ENCODE results near the gene CCDC136. TPM values are rescaled to one million over a fixed set of nuclear protein-coding genes. Genes with fewer than 3 reads are reported as not detected.
A peak's percentile ranks its signal among the peaks of the same experiment; 100 is the strongest.

The CCDC136 gene
- polyA plus RNA-seq, 1 of the 3 experiments (the other 2 are of a cell fraction) = 48.4 TPM

GRCh38 chr7:128830231-128831177 lies 38.7 kb downstream of the CCDC136 start, which contains the start of gene FLNC (continued):
- TF ChIP-seq, protein P1, sequence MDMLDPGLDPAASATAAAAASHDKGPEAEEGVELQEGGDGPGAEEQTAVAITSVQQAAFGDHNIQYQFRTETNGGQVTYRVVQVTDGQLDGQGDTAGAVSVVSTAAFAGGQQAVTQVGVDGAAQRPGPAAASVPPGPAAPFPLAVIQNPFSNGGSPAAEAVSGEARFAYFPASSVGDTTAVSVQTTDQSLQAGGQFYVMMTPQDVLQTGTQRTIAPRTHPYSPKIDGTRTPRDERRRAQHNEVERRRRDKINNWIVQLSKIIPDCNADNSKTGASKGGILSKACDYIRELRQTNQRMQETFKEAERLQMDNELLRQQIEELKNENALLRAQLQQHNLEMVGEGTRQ (IDR thresholded peaks at IDR 0.05; ENCODE audit: borderline replicate concordance, low read depth, low read length) = no peak
- TF ChIP-seq, protein P2, sequence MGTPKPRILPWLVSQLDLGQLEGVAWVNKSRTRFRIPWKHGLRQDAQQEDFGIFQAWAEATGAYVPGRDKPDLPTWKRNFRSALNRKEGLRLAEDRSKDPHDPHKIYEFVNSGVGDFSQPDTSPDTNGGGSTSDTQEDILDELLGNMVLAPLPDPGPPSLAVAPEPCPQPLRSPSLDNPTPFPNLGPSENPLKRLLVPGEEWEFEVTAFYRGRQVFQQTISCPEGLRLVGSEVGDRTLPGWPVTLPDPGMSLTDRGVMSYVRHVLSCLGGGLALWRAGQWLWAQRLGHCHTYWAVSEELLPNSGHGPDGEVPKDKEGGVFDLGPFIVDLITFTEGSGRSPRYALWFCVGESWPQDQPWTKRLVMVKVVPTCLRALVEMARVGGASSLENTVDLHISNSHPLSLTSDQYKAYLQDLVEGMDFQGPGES (IDR thresholded peaks at IDR 0.05; ENCODE audit: low read depth, low read length) = no peak
- TF ChIP-seq CTCF (IDR thresholded peaks at IDR 0.05) (no peak), ZBTB33 (IDR thresholded peaks at IDR 0.05; ENCODE audit: borderline replicate concordance, low read depth) (no peak)

- peak overlapping the region; percentile 99 for H3K4me2 ChIP-seq
- peaks cover 49% of the 10 kb centered on the region for H4K20me1 ChIP-seq (ENCODE audit: insufficient read depth)
- H2AFZ ChIP-seq (ENCODE audit: low read depth) = no peak overlapping the region
- H3K36me3 ChIP-seq (replicated peaks in 1 of 2; ENCODE audit: control insufficient read depth in 1 of 2, insufficient read depth in 2 of 2, low read length in 1 of 2) = peaks cover 14 to 17% of the 10 kb centered on the region in 2 experiments
- H3K9ac ChIP-seq = peak overlapping the region; percentile 84
- H3K27ac ChIP-seq (ENCODE audit: low read depth in 2 of 2, low read length in 1 of 2) = peak overlapping the region; percentile 50 to 85
- peaks cover 52% of the 10 kb centered on the region for H3F3A ChIP-seq (replicated peaks; ENCODE audit: insufficient read depth)
- DNase-seq = peak; percentile 74
- H3K79me2 ChIP-seq (ENCODE audit: insufficient read depth) = peaks cover 61% of the 10 kb centered on the region
- 37% methylated on average over 31 of the region's 33 CpGs for WGBS (ENCODE audit: low lambda C conversion rate)
- H3K9me3 ChIP-seq = no peaks in the 10 kb centered on the region
- H3K27me3 ChIP-seq (ENCODE audit: insufficient read depth) = no peaks in the 10 kb centered on the region
- H3K9me2 ChIP-seq = no peaks in the 10 kb centered on the region
- peak overlapping the region; percentile 68 to 90 for H3K4me3 ChIP-seq (ENCODE audit: low read depth in 2 of 2, low read length in 1 of 2)
- H3K4me1 ChIP-seq (ENCODE audit: control insufficient read depth in 1 of 2, insufficient read depth in 2 of 2, low read depth in 1 of 2, low read length in 1 of 2) = peaks cover 43 to 48% of the 10 kb centered on the region in 2 experiments; a peak in 3 of 4 replicates
- ChIA-PET CTCF (interaction anchor here (0.8 to 2.4 kb wide), 8 partner anchors 11 to 404 kb away, joined by 3 to 10 read pairs (median 6); partner anchors contain the start of gene ATP6V1F), POLR2A (interaction anchor here (1.2 to 1.5 kb wide), 3 partner anchors 13 to 32 kb away, joined by 3 read pairs; no protein-coding TSS in a partner anchor)
- TF ChIP-seq, protein P3, sequence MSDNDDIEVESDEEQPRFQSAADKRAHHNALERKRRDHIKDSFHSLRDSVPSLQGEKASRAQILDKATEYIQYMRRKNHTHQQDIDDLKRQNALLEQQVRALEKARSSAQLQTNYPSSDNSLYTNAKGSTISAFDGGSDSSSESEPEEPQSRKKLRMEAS (IDR thresholded peaks at IDR 0.05; ENCODE audit: low read depth) = peak; percentile 76
- TF ChIP-seq NFIC (IDR thresholded peaks at IDR 0.05; ENCODE audit: borderline replicate concordance) (peak; percentile 17; the same call in 1 of the 2 replicates), JUND (IDR thresholded peaks at IDR 0.05) (no peak), MEF2A (IDR thresholded peaks at IDR 0.05; ENCODE audit: borderline replicate concordance, low read depth) (no peak), TCF12 (IDR thresholded peaks at IDR 0.05) (peak; percentile 54; the same call in 1 of the 2 replicates), RFX5 (IDR thresholded peaks at IDR 0.05; ENCODE audit: low read length) (no peak), TEAD4 (IDR thresholded peaks at IDR 0.05; ENCODE audit: borderline replicate concordance, insufficient read depth) (0 out of 2 replicates have a peak, but pooled peaks have one; percentile 20), GATA2 (CRISPR knock-in tag; IDR thresholded peaks at IDR 0.05) (no peak), TAF1 (IDR thresholded peaks at IDR 0.05; ENCODE audit: borderline replicate concordance, low read depth, low read length) (peak; percentile 68), FOXJ3 (CRISPR knock-in tag; IDR thresholded peaks at IDR 0.05) (no peak), ELF1 (IDR thresholded peaks at IDR 0.05) (peak; percentile 44; the same call in 1 of the 2 replicates)
- TF ChIP-seq, protein P4, sequence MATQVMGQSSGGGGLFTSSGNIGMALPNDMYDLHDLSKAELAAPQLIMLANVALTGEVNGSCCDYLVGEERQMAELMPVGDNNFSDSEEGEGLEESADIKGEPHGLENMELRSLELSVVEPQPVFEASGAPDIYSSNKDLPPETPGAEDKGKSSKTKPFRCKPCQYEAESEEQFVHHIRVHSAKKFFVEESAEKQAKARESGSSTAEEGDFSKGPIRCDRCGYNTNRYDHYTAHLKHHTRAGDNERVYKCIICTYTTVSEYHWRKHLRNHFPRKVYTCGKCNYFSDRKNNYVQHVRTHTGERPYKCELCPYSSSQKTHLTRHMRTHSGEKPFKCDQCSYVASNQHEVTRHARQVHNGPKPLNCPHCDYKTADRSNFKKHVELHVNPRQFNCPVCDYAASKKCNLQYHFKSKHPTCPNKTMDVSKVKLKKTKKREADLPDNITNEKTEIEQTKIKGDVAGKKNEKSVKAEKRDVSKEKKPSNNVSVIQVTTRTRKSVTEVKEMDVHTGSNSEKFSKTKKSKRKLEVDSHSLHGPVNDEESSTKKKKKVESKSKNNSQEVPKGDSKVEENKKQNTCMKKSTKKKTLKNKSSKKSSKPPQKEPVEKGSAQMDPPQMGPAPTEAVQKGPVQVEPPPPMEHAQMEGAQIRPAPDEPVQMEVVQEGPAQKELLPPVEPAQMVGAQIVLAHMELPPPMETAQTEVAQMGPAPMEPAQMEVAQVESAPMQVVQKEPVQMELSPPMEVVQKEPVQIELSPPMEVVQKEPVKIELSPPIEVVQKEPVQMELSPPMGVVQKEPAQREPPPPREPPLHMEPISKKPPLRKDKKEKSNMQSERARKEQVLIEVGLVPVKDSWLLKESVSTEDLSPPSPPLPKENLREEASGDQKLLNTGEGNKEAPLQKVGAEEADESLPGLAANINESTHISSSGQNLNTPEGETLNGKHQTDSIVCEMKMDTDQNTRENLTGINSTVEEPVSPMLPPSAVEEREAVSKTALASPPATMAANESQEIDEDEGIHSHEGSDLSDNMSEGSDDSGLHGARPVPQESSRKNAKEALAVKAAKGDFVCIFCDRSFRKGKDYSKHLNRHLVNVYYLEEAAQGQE (IDR thresholded peaks at IDR 0.05; ENCODE audit: low read depth, low read length) = no peak
Observed at GRCh38 chr7:128831178-128831993, 39.6 kb downstream of the CCDC136 start.
